SIG-M5 (cell line): ENCODE data around the gene PPP4R2.
"Not testable (repeated sequence)": the region's sequence is repeated elsewhere in the genome, so short reads cannot be mapped to it uniquely, and the experiment has no call there.

Source experiments
- DNase-seq: peaks from one replicate; lab custom pipeline; 2025; lab: John Stamatoyannopoulos, UW

Gene PPP4R2

GRCh38 chr3:72977060-72977808, 19.4 kb upstream of the PPP4R2 start:
- DNase-seq, result no peak

- DNase-seq, result no peak
These were observed 13.8 kb upstream of the PPP4R2 start for GRCh38 chr3:72982609-72983366.

GRCh38 chr3:72985576-72985975, 11.0 kb upstream of the PPP4R2 start:
- no peak for DNase-seq

- no peak for DNase-seq
These were observed 5.8 kb upstream of the PPP4R2 start for GRCh38 chr3:72990701-72991395.

- no peak for DNase-seq
These were observed 5.1 kb upstream of the PPP4R2 start for GRCh38 chr3:72991522-72991921.

GRCh38 chr3:72993391-72993790, 3.2 kb upstream of the PPP4R2 start:
- no peak for DNase-seq

GRCh38 chr3:72995337-72995736, 1.3 kb upstream of the PPP4R2 start:
- no peak for DNase-seq

GRCh38 chr3:72996121-72996472, 514 bp upstream of the PPP4R2 start:
- DNase-seq, result no peak

- DNase-seq, result no peak
These were observed 880 bp downstream of the PPP4R2 start for GRCh38 chr3:72997421-72997961.

GRCh38 chr3:72998466-72998865, 1.9 kb downstream of the PPP4R2 start:
- DNase-seq, result no peak

- DNase-seq, result no peak
These were observed 3.3 kb downstream of the PPP4R2 start for GRCh38 chr3:72999951-73000350.

GRCh38 chr3:73003050-73003449, 6.4 kb downstream of the PPP4R2 start:
- DNase-seq, result not testable (repeated sequence)

GRCh38 chr3:73004316-73004715, 7.7 kb downstream of the PPP4R2 start:
- no peak for DNase-seq

- DNase-seq, result no peak
These were observed 11.5 kb downstream of the PPP4R2 start for GRCh38 chr3:73007992-73008712.

- DNase-seq, result no peak
These were observed 12.4 kb downstream of the PPP4R2 start for GRCh38 chr3:73009008-73009407.

- DNase-seq, result no peak
These were observed 13.1 kb downstream of the PPP4R2 start for GRCh38 chr3:73009750-73010149.

- DNase-seq, result no peak
These were observed 13.5 kb downstream of the PPP4R2 start for GRCh38 chr3:73010158-73010557.

GRCh38 chr3:73018298-73018697, 21.7 kb downstream of the PPP4R2 start:
- no peak for DNase-seq

- no peak for DNase-seq
These were observed 22.3 kb downstream of the PPP4R2 start for GRCh38 chr3:73018790-73019441.

- DNase-seq, result no peak
These were observed 24.8 kb downstream of the PPP4R2 start for GRCh38 chr3:73021301-73021835.

GRCh38 chr3:73024836-73025235, 28.2 kb downstream of the PPP4R2 start:
- DNase-seq, result no peak
